ENCODE measurements around the gene ATG2A.

- TF ChIP-seq, protein P1, sequence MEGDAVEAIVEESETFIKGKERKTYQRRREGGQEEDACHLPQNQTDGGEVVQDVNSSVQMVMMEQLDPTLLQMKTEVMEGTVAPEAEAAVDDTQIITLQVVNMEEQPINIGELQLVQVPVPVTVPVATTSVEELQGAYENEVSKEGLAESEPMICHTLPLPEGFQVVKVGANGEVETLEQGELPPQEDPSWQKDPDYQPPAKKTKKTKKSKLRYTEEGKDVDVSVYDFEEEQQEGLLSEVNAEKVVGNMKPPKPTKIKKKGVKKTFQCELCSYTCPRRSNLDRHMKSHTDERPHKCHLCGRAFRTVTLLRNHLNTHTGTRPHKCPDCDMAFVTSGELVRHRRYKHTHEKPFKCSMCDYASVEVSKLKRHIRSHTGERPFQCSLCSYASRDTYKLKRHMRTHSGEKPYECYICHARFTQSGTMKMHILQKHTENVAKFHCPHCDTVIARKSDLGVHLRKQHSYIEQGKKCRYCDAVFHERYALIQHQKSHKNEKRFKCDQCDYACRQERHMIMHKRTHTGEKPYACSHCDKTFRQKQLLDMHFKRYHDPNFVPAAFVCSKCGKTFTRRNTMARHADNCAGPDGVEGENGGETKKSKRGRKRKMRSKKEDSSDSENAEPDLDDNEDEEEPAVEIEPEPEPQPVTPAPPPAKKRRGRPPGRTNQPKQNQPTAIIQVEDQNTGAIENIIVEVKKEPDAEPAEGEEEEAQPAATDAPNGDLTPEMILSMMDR (IDR thresholded peaks at IDR 0.05): no peak
- no peak for TF ChIP-seq ZFX (IDR thresholded peaks at IDR 0.05; ENCODE audit: borderline replicate concordance)
Measured at GRCh38 chr11:64947208-64947814, 30.3 kb upstream of the ATG2A start.

Data from 22Rv1 (cell line).